Endothelial cell of hepatic sinusoid (primary cell): Measurements from ENCODE around the gene SERGEF.
"Not testable (repeated sequence)": the region's sequence is repeated elsewhere in the genome, so short reads cannot be mapped to it uniquely, and the experiment has no call there.

Experiments
- in situ Hi-C: cut with HindIII; loops from 2 replicates; pipeline ENCODE4 v1.10.0; 2017; ENCODE audit warnings: low sequenced_read_pairs

Gene SERGEF

GRCh38 chr11:17868398-17868797 lies 144.4 kb downstream of the SERGEF start:
- in situ Hi-C loops, result not testable (repeated sequence)

- in situ Hi-C loops, result no loop called here
Observed at GRCh38 chr11:17867341-17867740, 145.5 kb downstream of the SERGEF start.

GRCh38 chr11:17865765-17866428 lies 146.9 kb downstream of the SERGEF start:
- in situ Hi-C loops, result no loop called here

DNA sequence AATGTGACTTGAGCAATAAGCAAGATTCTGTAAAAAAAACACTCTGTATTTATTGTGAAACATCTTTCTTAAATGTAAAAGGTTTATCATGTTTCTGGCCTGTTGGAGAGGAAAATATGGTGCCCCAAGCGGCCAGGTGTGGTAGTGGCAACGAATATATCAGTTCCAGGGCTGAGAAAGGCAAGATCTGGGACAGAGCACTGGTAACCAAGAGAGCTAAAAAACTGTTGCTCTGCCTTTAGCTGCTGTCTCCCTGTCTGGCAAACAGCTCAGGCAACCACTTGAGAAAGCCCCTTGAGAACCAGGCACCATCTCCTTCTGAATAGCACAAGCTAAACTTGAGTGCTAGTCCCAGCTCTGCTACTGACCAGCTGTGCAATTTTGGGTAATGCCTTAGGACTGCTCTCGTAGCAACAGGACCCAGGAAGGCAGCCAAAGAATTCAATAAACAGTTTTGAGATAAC lies 148.3 kb downstream of the SERGEF start:
- in situ Hi-C loops, result no loop called here

- in situ Hi-C loops, result no loop called here
Observed at GRCh38 chr11:17861036-17861755, 151.7 kb downstream of the SERGEF start.

- in situ Hi-C loops, result no loop called here
Observed at GRCh38 chr11:17859552-17859951, 153.3 kb downstream of the SERGEF start.

DNA sequence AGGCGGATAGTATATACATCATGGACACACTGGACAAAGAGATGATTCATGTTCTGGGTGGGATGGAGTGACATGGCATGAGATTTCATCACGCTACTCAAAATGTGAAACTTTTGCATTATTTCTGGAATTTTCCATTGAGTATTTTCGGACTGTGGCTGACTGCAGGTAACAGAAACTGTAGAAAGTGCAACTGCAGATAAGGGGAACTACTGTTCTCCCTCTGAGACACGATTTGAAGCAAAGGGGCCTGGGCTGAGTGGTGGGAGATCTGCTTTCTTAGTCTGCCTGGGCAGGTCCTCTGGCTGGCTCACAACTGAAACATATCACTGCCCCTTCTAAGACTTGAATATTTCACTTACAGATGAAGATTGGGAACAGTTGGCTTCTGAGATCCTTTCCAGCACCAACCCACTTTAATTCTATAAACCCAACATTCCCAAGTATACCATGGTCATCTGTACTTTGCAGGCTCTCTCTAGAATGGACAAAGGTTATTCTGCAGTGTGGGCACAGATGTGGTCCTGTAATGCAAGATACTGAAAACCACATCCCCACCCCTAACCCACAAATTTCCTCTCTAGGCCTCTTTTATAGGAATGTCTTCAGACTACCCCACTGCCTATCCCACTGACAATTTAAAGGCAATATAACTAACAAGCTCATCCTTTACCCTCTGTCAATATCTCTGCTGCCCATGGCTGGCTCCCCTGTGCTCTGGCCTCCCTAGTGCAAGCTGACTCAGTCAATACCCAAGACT lies 157.1 kb downstream of the SERGEF start:
- in situ Hi-C loops, result no loop called here

GRCh38 chr11:17853280-17853679 lies 159.6 kb downstream of the SERGEF start:
- in situ Hi-C loops, result no loop called here

DNA sequence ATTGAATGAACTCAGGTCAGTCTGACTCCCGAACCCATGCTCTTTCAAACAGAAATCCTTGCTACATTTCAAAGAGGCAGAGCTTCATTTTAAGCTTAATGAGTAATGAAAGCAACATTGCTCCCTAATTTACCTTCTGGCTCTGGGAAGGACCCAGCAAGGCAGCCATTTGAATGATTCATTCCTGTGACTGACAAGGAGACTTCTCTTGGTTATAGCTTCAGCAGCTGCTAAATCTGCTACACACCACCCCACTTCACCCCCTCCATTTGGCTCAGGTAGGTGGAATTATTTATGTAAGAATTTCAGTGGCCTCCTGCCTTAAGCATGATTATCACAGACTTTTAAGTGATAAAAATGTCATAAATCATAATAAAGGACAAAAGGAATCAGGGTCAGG lies 160.6 kb downstream of the SERGEF start:
- in situ Hi-C loops, result no loop called here

GRCh38 chr11:17851697-17852096 lies 161.2 kb downstream of the SERGEF start:
- in situ Hi-C loops, result no loop called here

- in situ Hi-C loops, result no loop called here
Observed at GRCh38 chr11:17850336-17850735, 162.5 kb downstream of the SERGEF start.

GRCh38 chr11:17848715-17849114 lies 164.1 kb downstream of the SERGEF start:
- in situ Hi-C loops, result no loop called here

- in situ Hi-C loops, result no loop called here
Observed at GRCh38 chr11:17846852-17847453, 165.9 kb downstream of the SERGEF start.

DNA sequence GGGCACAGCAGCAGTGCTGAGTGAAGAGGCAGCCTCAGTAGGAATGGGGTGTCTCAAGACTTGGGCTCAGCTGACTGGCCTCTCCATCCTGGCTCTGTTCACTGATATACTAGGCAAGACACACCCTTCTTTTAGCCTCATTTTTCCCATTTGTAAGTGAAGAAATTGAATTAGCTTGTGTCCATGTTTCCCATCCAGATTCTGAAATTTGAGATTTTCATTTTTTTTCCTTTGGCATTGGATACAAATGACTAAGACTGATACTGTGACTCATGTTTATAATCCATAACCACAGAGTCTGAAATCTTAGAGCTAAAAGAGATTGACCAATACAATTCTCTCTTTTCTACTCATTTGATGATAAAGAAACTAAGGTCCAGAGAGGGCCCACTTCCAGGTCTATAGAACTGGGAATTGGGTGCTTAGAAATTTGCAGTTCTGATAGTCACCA lies 167.4 kb downstream of the SERGEF start:
- in situ Hi-C loops, result no loop called here

DNA sequence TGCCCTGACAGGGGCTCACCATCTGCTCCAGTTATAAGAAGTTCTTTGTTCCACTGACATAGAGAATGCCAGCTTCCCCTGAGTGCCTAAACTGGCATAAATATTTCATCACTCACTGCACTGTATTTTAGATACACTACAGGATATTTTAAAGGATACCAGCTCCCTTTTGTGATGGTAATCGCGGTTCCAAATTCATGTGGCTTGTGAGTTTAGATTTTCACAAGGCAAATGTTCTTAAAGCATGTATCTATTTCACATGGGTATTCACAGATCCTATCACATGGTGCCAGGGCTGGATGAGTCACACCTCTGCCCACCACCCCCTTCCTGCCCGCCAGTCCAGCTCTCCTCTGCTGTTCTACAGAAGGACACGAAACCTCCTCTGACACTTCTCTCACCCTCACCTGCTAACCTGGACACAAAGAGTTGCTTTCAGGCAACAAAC lies 172.7 kb downstream of the SERGEF start:
- in situ Hi-C loops, result loop anchor here (5.0 kb wide), 2 partner anchors 33 to 63 kb away; no protein-coding TSS in a partner anchor

DNA sequence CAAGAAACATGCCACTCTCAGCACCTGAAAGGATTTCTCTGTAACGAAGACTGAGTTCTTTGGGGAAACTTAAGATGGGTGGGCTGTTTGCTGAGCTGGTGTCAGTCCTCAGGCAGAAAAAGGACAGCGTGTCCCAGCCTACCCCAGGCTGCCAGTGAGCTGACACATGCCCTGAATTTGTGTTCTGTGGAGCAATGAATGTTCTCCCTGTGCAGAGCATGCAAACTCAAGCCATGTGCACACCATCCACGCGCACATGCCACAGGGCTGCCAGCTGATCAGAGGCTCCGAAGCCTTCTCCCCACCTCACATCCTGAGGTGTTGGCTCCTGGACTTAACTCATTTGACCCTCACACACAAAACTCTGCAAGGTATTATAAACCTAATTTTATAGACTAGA lies 173.4 kb downstream of the SERGEF start:
- in situ Hi-C loops, result no loop called here

- in situ Hi-C loops, result no loop called here
Observed at GRCh38 chr11:17838102-17838501, 174.7 kb downstream of the SERGEF start.

- in situ Hi-C loops, result no loop called here
Observed at GRCh38 chr11:17831883-17832282, 181.0 kb downstream of the SERGEF start.

GRCh38 chr11:17831228-17831627 lies 181.6 kb downstream of the SERGEF start:
- in situ Hi-C loops, result no loop called here

- in situ Hi-C loops, result no loop called here
Observed at GRCh38 chr11:17828311-17828751, 184.5 kb downstream of the SERGEF start.

- in situ Hi-C loops, result no loop called here
Observed at GRCh38 chr11:17827006-17827405, 185.8 kb downstream of the SERGEF start.
